Subcutaneous abdominal adipose tissue (tissue), 5 donors: ENCODE results near the gene C13orf46.

Source experiments
- H3K27ac ChIP-seq: one replicate; pipeline ENCODE4 v1.7.0; 2013; ENCODE audit warnings: low read depth, mild to moderate bottlenecking, inconsistent platforms, low read length, moderate library complexity
- H3K27me3 ChIP-seq, 5 donors: one replicate each; pipeline ENCODE4 v1.7.0; 2013; ENCODE audit warnings: low read length in 5 of 5, inconsistent platforms in 1 of 5; ENCODE audit not compliant: control insufficient read depth in 5 of 5, insufficient read depth in 4 of 5
- H3K36me3 ChIP-seq, 5 donors: one replicate each; pipeline ENCODE4 v1.7.0; 2013; ENCODE audit warnings: low read length in 5 of 5; ENCODE audit not compliant: control insufficient read depth in 5 of 5, insufficient read depth in 5 of 5
- H3K4me1 ChIP-seq, 5 donors: one replicate each; pipeline ENCODE4 v1.7.0; 2013; ENCODE audit warnings: low read length in 5 of 5, mild to moderate bottlenecking in 3 of 5, moderate library complexity in 1 of 5; ENCODE audit not compliant: control insufficient read depth in 5 of 5, insufficient read depth in 5 of 5
- H3K4me3 ChIP-seq, 5 donors: one replicate each; pipeline ENCODE4 v1.7.0; 2013; ENCODE audit warnings: low read length in 5 of 5, low read depth in 1 of 5
- H3K9ac ChIP-seq, 5 donors: one replicate each; pipeline ENCODE4 v1.7.0; 2013; ENCODE audit warnings: low read length in 5 of 5, mild to moderate bottlenecking in 4 of 5, moderate library complexity in 3 of 5
- H3K9me3 ChIP-seq, 5 donors: one replicate each; pipeline ENCODE4 v1.7.0; 2013; ENCODE audit warnings: low read length in 5 of 5; ENCODE audit not compliant: control insufficient read depth in 5 of 5
- donor health status: healthy.
- donor health status: healthy.
- donor health status: healthy.
- donor health status: healthy.
- donor health status: healthy.

C13orf46 gene

GRCh38 chr13:113907635-113908617 lies 66.0 kb downstream of the C13orf46 start:
- no peak overlapping the region for H3K9ac ChIP-seq
- no peak overlapping the region for H3K27ac ChIP-seq

GRCh38 chr13:113906571-113906970 lies 67.3 kb downstream of the C13orf46 start:
- Histone ChIP-seq H3K4me1 (peaks cover 0 to 15% (median 13%) of the 10 kb centered on the region in 5 donors), H3K27ac (no peak overlapping the region), H3K27me3 (peaks cover 0 to 6% (median 4%) of the 10 kb centered on the region in 5 donors), H3K9ac (no peak overlapping the region), H3K9me3 (no peaks in the 10 kb centered on the region), H3K4me3 (no peak overlapping the region), H3K36me3 (no peaks in the 10 kb centered on the region)

More at GRCh38 chr13:113907635-113908617, 66.0 kb downstream of the C13orf46 start:
- Histone ChIP-seq H3K36me3 (no peaks in the 10 kb centered on the region), H3K4me1 (peaks cover 0 to 15% (median 13%) of the 10 kb centered on the region in 5 donors), H3K27me3 (peaks cover 0 to 6% (median 4%) of the 10 kb centered on the region in 5 donors), H3K4me3 (no peak overlapping the region), H3K9me3 (peaks cover 0 to 4% (median 0%) of the 10 kb centered on the region in 5 donors)

GRCh38 chr13:113905942-113906341 lies 67.9 kb downstream of the C13orf46 start:
- Histone ChIP-seq H3K4me1 (peaks cover 0 to 15% (median 13%) of the 10 kb centered on the region in 5 donors), H3K27ac (no peak overlapping the region)

GRCh38 chr13:113905018-113905417 lies 68.9 kb downstream of the C13orf46 start:
- Histone ChIP-seq H3K9me3 (no peaks in the 10 kb centered on the region), H3K4me1 (peaks cover 0 to 15% (median 13%) of the 10 kb centered on the region in 5 donors), H3K27me3 (peaks cover 0 to 6% (median 4%) of the 10 kb centered on the region in 5 donors), H3K27ac (no peak overlapping the region), H3K4me3 (no peak overlapping the region), H3K9ac (no peak overlapping the region), H3K36me3 (no peaks in the 10 kb centered on the region)

More at GRCh38 chr13:113905942-113906341, 67.9 kb downstream of the C13orf46 start:
- Histone ChIP-seq H3K9me3 (no peaks in the 10 kb centered on the region), H3K9ac (no peak overlapping the region), H3K4me3 (no peak overlapping the region), H3K27me3 (peaks cover 0 to 6% (median 4%) of the 10 kb centered on the region in 5 donors), H3K36me3 (no peaks in the 10 kb centered on the region)

GRCh38 chr13:113904411-113904810 lies 69.5 kb downstream of the C13orf46 start:
- Histone ChIP-seq H3K4me3 (no peak overlapping the region), H3K36me3 (no peaks in the 10 kb centered on the region), H3K4me1 (peaks cover 0 to 15% (median 13%) of the 10 kb centered on the region in 5 donors), H3K9me3 (no peaks in the 10 kb centered on the region), H3K27me3 (peaks cover 0 to 6% (median 4%) of the 10 kb centered on the region in 5 donors), H3K9ac (no peak overlapping the region), H3K27ac (no peak overlapping the region)

GRCh38 chr13:113903912-113904311 lies 70.0 kb downstream of the C13orf46 start:
- H3K4me1 ChIP-seq, result peaks cover 0 to 15% (median 13%) of the 10 kb centered on the region in 5 donors
- no peak overlapping the region for H3K4me3 ChIP-seq
- no peak overlapping the region for H3K9ac ChIP-seq
- peaks cover 0 to 6% (median 4%) of the 10 kb centered on the region in 5 donors for H3K27me3 ChIP-seq
- no peak overlapping the region for H3K27ac ChIP-seq
- H3K36me3 ChIP-seq, result no peaks in the 10 kb centered on the region
- H3K9me3 ChIP-seq, result no peaks in the 10 kb centered on the region
